Endothelial cell (in vitro differentiated cells): ENCODE data around the gene RNU1-4. TPM values are rescaled to one million over a fixed set of nuclear protein-coding genes. Genes with fewer than 3 reads are reported as not detected.
"Not testable (repeated sequence)": the region's sequence is repeated elsewhere in the genome, so short reads cannot be mapped to it uniquely, and the experiment has no call there.

Experiments used
- DNase-seq: peaks from one replicate; pipeline ENCODE4 v3.0.0; 2021; ENCODE audit warnings: low spot score
- H3K27ac Mint-ChIP-seq: one replicate; pipeline ENCODE4 v1.8.0; 2021; ENCODE audit warnings: mixed read lengths, inconsistent platforms; ENCODE audit not compliant: unreplicated experiment
- H3K27me3 Mint-ChIP-seq: one replicate; pipeline ENCODE4 v1.8.0; 2021; ENCODE audit warnings: mild to moderate bottlenecking, moderate library complexity, mixed read lengths, inconsistent platforms; ENCODE audit not compliant: unreplicated experiment
- H3K36me3 Mint-ChIP-seq: one replicate; pipeline ENCODE4 v1.8.0; 2021; ENCODE audit warnings: mild to moderate bottlenecking, low read depth, mixed read lengths, inconsistent platforms; ENCODE audit not compliant: unreplicated experiment
- H3K4me1 Mint-ChIP-seq: one replicate; pipeline ENCODE4 v1.8.0; 2021; ENCODE audit warnings: mild to moderate bottlenecking, mixed read lengths, inconsistent platforms; ENCODE audit not compliant: unreplicated experiment
- H3K4me3 Mint-ChIP-seq: one replicate; pipeline ENCODE4 v1.8.0; 2021; ENCODE audit warnings: mild to moderate bottlenecking, mixed read lengths, inconsistent platforms; ENCODE audit not compliant: unreplicated experiment
- H3K9me3 Mint-ChIP-seq: one replicate; pipeline ENCODE4 v1.8.0; 2021; ENCODE audit warnings: mixed read lengths, inconsistent platforms; ENCODE audit not compliant: unreplicated experiment
- long read RNA-seq: library from polyadenylated mRNA; unstranded; transcript quantifications from one replicate; pipeline ENCODE4 v2.0.0, GENCODE V29; 2020; ENCODE audit not compliant: unreplicated experiment
- total RNA-seq: library from RNA; stranded (reverse); fragmentation: NEBNext Ultra II Directional; extraction: Animal tissue kit (Norgen Biotek cat#: 25700); gene quantifications from one replicate; pipeline ENCODE4 v1.2.1, GENCODE V29; 2021; ENCODE audit not compliant: unreplicated experiment

Gene RNU1-4
- total RNA-seq, result 3,428 TPM
- long read RNA-seq, result 0 reads

DNA sequence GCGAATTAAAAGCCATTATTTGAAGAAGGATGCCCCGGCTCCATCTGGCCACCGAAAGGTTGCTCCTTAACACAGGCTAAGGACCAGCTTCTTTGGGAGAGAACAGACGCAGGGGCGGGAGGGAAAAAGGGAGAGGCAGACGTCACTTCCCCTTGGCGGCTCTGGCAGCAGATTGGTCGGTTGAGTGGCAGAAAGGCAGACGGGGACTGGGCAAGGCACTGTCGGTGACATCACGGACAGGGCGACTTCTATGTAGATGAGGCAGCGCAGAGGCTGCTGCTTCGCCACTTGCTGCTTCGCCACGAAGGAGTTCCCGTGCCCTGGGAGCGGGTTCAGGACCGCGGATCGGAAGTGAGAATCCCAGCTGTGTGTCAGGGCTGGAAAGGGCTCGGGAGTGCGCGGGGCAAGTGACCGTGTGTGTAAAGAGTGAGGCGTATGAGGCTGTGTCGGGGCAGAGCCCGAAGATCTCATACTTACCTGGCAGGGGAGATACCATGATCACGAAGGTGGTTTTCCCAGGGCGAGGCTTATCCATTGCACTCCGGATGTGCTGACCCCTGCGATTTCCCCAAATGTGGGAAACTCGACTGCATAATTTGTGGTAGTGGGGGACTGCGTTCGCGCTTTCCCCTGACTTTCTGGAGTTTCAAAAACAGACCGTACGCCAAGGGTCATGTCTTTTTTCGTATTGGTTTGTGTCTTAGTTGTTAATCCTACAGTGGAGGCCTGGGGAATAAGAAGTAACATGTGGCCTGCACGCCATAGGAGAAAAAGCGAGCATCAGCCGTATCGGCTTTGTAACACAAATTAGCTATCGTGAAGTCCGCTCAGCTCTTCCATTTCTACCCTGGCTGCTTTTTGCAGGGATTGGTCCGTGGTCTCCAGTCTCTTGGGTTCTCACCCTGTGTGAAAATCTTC, at the start of gene RNU1-4:
TSS of gene RNU1-4 (plus strand) at position 470 of the 918 bp plus-strand sequence.
- not testable (repeated sequence) for H3K4me3 Mint-ChIP-seq, H3K27me3 Mint-ChIP-seq, H3K27ac Mint-ChIP-seq, H3K36me3 Mint-ChIP-seq, DNase-seq, H3K9me3 Mint-ChIP-seq, H3K4me1 Mint-ChIP-seq

DNA sequence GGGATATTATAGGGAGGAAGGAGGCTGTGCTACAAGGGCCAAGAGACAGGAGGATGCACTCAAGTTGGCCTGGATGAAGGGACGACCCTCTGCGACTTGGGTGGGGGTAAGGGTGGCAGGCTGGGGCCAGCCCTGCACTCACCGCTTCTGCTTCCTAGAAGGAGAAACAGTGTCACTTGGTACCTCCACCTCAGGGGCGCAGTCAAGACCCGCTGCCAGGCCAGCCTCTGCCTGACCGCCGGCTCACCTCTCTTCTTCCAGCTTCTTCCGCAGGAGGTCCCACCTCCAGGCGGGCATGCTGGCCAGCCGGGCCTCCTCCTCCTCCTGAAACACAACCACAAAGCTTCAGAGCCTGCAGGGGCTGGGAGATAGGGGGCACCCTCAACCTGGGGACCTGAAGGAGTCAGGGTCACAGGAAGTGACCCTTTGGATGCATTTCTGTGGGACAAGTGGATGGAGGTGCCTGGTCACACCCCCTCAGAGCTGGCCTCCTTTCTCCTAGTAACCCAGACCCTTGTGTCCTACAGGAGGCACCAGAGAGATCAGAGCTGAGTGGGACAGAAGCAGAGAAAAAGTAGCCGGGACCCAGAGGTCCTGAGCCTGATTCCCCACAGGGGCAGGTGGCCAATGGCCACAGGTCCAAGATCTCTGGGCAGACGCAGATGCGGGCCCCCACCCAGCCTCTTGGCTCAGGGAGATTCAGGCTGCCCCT, 49.2 kb upstream of the RNU1-4 start:
- H3K27ac Mint-ChIP-seq, H3K36me3 Mint-ChIP-seq, DNase-seq, H3K4me3 Mint-ChIP-seq, H3K27me3 Mint-ChIP-seq, H3K4me1 Mint-ChIP-seq, H3K9me3 Mint-ChIP-seq: not testable (repeated sequence)

DNA sequence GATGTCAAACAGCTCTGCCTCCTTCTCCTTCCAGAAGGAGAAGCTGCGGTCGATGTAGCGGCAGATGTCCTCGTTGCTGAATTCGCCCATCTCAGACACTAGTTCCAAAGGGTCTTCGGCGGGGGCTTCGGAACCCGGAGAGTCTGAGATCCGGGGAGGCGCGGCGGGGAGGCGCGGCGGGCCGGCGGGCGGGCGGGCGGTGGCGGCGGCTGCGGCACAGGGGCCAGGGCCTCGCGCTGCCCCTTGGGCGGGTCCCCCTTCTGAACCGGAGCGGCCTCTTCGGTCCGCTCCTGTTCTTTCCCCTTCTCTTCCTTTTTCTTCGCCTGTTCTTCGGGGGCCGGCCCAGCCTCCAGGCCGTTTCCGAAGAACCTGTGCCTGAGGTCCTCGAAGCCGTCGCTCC, 48.0 kb upstream of the RNU1-4 start:
- not testable (repeated sequence) for H3K27me3 Mint-ChIP-seq, H3K9me3 Mint-ChIP-seq, DNase-seq, H3K36me3 Mint-ChIP-seq, H3K4me1 Mint-ChIP-seq, H3K27ac Mint-ChIP-seq, H3K4me3 Mint-ChIP-seq

DNA sequence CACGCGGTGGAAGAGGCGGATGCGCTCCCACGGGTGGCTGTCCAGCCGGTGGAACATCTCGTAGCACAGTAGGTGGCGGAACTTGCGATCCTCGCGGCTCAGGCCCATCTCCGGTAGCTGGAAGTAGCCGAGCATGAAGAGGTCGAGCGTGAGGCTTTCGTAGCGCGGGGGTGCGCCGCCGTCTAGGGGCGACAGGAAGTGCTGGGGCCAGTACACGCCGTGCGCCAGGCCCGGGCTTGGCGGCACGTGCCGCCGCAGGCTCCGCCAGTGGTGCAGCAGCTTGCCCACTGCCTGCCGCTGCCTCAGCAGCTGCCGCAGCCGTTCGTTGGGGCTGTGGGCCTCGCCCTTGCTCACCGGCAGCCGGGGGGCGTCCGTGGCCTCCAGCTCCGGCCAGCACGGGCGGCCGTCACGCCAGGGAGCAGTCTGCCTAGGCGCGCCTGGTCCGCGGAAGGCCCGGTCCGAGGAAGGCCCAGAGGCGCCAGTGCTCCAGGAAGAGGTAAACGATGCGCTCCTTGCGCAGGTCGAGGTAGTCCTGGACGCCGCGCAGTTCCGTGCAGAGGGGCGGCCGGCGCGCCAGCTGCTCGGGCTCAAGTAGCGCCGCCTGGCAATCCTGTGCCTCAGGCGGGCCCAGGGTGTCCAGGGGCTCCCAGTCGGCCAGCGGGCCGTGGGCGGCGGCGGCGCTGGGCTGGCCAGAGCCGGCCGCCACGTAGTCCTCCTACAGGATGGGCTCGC, 47.4 kb upstream of the RNU1-4 start:
- not testable (repeated sequence) for H3K4me3 Mint-ChIP-seq, H3K36me3 Mint-ChIP-seq, H3K4me1 Mint-ChIP-seq, H3K27ac Mint-ChIP-seq, H3K27me3 Mint-ChIP-seq, H3K9me3 Mint-ChIP-seq
- DNase-seq, result peak; percentile 17

DNA sequence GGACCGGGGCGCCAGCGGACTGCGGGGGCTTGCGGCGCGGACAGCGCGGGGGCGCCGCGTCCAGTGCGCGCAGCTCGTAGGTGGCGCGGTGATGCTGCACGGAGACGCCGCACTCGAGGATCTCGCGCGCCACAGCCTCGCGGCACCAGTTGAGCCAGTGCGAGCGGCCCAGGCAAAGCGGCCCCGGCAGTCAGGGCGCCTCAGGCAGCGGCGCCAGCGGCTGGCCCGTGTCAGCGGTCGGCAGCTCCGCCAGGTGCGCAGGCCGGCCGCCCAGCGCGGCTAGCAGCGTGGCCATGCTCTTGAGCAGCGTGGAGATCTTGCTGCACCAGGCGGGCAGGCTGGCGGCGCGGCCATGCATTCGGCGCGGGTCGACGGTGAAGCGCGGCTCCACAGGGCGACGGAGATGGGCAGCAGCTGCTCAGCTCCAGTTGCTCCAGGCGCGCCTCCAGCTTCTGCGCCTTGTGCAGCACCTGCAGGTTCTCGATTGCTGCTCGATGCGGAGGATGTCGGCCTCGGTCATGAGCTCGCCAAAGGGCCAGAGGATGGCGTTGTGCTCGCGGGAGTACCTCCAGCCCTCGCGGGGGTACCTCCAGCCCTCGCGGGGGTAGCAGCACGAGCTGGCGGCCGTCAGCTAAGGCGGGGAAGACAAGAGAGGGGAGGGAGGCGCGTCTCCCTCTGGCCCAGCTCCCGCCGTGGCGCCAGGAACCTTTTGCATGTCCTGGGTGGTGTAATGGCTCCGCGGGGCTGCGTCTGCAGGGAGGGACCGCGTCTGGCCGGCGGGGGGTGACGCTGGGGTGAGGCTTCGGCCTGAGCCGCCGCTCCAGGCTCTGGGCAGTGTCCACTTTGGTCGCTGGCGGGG, 46.6 kb upstream of the RNU1-4 start:
- H3K27ac Mint-ChIP-seq, H3K4me1 Mint-ChIP-seq, H3K36me3 Mint-ChIP-seq, H3K4me3 Mint-ChIP-seq, H3K9me3 Mint-ChIP-seq, H3K27me3 Mint-ChIP-seq: not testable (repeated sequence)
- DNase-seq, result peak; percentile 13

DNA sequence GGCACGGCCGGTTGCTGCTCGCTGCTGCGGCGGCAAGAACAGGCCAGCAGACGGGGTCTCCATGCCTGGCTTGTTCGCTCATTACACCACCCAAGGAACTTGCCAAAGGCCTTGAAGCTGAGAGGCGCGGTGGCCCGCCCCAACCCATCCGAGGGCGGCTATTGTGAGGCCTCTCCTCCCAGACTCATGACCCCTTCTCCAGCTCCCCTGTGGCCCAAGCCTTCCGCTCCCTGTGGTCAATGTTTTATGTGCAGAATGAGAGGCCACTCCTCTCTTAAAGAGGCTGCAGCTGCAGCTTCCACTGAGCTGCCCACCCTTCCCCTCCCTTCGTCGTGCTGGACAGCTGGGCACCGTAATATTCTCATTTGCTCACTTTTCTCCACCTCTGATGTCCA, 46.0 kb upstream of the RNU1-4 start:
- H3K27ac Mint-ChIP-seq, H3K4me3 Mint-ChIP-seq, H3K36me3 Mint-ChIP-seq, DNase-seq, H3K9me3 Mint-ChIP-seq, H3K4me1 Mint-ChIP-seq, H3K27me3 Mint-ChIP-seq: not testable (repeated sequence)

DNA sequence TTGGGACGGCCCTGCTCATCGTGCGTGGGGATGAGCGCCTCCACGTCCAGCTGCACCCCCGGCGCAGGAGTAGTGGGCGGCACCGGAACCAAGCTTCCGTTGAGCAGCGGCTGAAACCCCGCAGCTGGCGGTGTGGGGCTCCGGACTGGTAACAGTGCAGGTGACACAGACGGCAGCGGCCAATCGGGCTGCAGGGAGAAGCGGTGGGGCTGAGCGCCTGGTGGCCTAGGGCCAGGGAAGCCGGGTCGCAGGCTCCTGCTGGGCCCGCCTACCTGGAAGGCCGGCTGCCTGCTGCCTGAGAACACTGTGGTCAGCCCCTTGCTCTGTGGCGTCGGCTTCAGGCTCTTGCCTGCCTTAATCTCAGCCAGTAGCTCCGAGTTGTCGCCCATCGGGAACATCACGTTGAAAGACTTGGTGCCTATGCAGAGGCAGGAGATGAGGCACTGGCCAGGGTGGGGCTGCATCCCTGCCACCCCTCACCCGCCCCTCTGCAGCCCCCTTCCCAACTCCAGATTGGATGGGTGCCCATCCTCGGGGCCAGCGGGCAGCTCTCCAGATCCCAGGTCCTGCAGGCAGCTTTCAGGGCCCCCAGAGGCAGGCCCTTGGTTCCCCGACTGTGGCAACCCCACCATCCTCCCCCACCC, 43.7 kb upstream of the RNU1-4 start:
- not testable (repeated sequence) for DNase-seq, H3K4me1 Mint-ChIP-seq, H3K36me3 Mint-ChIP-seq, H3K4me3 Mint-ChIP-seq, H3K27me3 Mint-ChIP-seq, H3K9me3 Mint-ChIP-seq, H3K27ac Mint-ChIP-seq

DNA sequence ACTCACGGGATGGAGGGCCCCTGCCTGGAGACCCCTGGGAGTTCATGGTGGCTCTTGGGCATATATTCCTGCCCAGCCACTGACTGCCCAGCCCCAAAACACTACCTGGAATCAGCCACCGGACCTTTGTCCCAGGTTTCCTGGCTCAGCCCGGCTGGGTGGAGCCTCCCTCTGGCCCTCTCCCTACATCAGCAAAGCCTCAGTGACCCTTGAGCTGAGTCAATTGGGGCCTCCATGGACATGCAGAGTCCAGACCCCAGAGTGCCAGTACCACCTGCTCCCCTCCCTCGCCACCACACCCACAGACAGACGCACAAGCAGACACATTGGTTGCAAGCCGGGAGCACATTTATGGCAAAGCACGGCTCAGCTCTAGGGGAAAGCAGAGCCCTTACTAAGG, 43.2 kb upstream of the RNU1-4 start:
- H3K27me3 Mint-ChIP-seq, H3K9me3 Mint-ChIP-seq, H3K4me1 Mint-ChIP-seq: not testable (repeated sequence)

DNA sequence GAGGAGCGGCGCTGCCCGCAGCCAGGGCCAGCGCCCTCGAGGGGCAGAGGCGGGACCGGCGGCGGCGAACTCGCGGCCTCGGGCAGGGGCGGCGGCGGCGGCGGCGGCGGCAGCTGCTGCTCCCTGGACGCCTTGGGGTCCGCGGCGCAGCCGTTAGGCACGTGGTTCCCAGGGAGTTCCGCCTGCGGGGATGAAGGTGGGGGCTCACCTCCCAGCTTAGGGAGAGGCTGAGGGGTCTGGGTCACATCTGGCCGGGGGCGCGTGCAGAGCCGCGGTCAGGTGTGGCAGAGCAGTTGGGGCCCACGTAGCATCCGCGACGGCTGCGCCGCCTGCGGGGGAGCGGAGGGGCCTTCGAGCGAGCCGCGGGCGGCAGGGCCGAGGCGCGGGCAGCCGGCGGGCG, 40.9 kb upstream of the RNU1-4 start:
- H3K27me3 Mint-ChIP-seq, H3K27ac Mint-ChIP-seq, H3K4me3 Mint-ChIP-seq, H3K4me1 Mint-ChIP-seq, H3K36me3 Mint-ChIP-seq, H3K9me3 Mint-ChIP-seq: not testable (repeated sequence)
- peak; percentile 26 for DNase-seq

More for the DNA sequence above, 43.2 kb upstream of the RNU1-4 start:
- not testable (repeated sequence) for H3K4me3 Mint-ChIP-seq, DNase-seq, H3K27ac Mint-ChIP-seq, H3K36me3 Mint-ChIP-seq

DNA sequence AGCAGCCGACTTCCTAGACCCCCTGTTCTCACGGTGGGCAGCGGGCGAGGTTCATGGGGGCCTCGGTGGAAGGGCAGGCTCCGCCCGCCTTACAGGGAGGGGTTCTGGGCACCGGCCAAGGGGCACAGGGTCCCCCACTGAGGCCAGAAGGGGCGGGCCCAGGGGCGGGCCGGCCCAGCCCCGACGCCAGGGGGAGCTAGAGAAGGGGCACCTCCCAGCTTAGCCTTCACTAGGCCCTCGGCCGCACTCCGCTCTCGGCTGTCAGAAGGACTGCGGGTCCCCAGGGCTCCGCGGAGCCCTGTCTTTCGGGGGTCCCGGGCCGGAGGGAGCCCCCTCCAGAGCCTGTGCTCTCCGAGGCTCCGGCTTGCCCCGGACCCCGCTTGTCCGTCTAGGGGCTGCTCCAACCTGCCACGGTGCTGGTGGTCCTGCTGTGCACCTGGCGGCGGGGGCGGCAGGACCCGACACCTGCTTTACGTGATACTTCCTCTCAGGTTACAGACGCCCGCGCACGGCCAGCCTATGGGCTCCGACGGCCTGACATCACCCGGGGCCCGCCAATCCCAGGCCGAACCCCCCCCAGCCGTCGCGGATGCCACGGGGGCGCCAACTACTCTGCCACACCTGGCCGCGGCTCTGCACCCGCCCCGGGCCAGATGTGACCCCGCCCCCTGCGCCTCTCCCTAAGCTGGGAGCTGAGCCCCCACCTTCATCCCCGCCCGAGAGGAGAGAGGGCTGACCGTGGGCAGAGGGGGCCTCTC, 40.0 kb upstream of the RNU1-4 start:
- H3K27ac Mint-ChIP-seq, H3K4me1 Mint-ChIP-seq, H3K36me3 Mint-ChIP-seq, DNase-seq, H3K27me3 Mint-ChIP-seq, H3K9me3 Mint-ChIP-seq, H3K4me3 Mint-ChIP-seq: not testable (repeated sequence)
